NB4 (cell line): ENCODE measurements around the gene IMMP2L.

Source experiments
- POLR2A ChIP-seq: IDR thresholded peaks from 2 replicates; pipeline ENCODE4 v1.6.1; 2011; ENCODE audit warnings: mild to moderate bottlenecking; ENCODE audit not compliant: insufficient read length; ENCODE audit errors: extremely low read depth
- TF ChIP-seq, protein P1 (sequence below): IDR thresholded peaks from one replicate; pipeline ENCODE4 v1.5.1; 2012; ENCODE audit warnings: low read depth, low read length

DNA sequence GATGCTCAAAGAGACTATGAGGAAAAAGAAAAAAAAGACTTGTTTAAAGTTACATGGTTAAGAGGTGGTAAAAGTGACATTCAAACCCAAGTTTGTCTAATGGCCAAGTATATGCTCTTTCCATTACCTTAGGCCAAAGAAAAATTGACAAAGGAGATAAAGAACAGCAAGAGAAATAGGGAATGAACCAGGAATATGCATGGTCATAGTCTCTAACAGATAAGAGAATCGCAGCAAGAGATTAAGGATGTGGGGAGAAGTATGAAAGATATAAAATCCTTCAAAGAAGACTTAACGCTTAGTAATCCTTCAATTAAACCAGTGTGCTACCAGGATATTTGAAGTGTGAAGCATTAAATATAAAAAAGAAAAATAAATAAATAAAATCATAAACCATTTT is 494.6 kb downstream of the IMMP2L start:
- TF ChIP-seq, protein P1, sequence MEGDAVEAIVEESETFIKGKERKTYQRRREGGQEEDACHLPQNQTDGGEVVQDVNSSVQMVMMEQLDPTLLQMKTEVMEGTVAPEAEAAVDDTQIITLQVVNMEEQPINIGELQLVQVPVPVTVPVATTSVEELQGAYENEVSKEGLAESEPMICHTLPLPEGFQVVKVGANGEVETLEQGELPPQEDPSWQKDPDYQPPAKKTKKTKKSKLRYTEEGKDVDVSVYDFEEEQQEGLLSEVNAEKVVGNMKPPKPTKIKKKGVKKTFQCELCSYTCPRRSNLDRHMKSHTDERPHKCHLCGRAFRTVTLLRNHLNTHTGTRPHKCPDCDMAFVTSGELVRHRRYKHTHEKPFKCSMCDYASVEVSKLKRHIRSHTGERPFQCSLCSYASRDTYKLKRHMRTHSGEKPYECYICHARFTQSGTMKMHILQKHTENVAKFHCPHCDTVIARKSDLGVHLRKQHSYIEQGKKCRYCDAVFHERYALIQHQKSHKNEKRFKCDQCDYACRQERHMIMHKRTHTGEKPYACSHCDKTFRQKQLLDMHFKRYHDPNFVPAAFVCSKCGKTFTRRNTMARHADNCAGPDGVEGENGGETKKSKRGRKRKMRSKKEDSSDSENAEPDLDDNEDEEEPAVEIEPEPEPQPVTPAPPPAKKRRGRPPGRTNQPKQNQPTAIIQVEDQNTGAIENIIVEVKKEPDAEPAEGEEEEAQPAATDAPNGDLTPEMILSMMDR: no peak
- TF ChIP-seq POLR2A: no peak
